Stimulated activated CD4-positive, alpha-beta T cell treated with anti-CD3 and anti-CD28 coated beads, Interleukin-12 subunit alpha, Interleukin-12 subunit beta, amount 100 ng/mL, for 48 hours (primary cell): ENCODE results near the gene GRB2.

ENCODE experiments used
- DNase-seq, 3 donors: peaks; one replicate each; pipeline ENCODE4 v3.0.0-alpha.2; 2020; ENCODE audit warnings: low read depth in 2 of 3, low spot score in 1 of 3

The GRB2 gene

DNA sequence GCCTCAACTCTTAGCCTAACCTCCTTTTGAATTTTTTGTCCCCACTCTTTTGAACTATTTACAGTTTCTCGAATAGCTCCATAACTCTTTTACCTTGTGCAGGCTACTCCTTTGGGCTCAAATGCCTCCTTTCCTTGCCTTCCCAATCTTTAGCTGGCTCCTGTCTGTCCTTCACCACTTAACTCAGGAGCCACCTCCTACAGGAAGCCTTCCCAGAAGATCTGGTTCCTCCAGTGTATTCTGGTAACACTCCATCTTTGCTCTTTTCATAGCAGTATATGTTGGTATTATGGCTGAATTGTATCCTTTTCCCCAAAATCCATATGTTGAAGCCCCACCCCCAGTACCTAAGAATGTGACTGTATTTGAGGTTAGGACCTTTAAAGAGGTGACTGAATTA lies 9.0 kb upstream of the GRB2 start:
- no peak for DNase-seq

DNA sequence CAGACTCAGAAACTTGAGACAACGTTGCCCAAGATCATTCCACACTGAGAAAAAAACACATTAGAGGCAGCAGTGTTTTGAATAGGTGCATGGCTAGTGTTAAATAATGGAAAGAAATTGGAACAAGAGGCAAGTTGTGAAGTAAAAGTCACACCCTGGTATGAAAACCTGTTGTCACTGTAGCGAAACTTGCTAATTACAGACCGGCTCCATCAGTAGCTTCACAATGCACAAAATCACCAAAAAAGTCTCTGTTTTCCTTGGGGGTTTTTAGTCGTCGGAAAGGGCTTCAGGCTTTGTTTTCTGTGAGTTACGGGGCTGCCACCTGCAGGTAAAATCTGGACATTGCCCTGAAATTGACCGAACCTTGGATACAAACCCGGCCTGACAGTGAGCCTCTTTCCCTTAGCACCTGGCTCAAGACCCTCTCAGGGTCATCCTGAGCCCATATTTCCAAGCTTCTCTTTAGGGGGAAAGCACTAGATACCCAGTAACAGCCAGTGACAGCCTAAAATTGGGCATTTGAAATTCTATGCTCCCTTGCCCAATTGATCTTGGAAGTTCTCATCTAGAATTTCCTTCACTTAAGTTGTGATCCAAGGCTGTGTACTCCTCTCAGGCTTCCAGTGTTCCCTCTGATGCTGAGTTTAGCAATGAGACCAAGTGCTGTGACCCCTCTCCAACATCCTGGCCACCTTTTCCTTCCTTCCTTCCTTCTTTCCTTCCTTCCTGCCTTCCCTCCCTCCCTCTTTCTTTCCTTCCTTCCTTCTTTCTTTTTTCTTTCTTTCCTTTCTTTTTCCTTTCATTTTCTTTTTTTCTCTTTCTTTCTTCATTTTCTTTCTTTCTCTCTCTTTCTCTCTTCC lies 7.2 kb upstream of the GRB2 start:
- DNase-seq: peak; percentile 54 to 79 (median 54)

DNA sequence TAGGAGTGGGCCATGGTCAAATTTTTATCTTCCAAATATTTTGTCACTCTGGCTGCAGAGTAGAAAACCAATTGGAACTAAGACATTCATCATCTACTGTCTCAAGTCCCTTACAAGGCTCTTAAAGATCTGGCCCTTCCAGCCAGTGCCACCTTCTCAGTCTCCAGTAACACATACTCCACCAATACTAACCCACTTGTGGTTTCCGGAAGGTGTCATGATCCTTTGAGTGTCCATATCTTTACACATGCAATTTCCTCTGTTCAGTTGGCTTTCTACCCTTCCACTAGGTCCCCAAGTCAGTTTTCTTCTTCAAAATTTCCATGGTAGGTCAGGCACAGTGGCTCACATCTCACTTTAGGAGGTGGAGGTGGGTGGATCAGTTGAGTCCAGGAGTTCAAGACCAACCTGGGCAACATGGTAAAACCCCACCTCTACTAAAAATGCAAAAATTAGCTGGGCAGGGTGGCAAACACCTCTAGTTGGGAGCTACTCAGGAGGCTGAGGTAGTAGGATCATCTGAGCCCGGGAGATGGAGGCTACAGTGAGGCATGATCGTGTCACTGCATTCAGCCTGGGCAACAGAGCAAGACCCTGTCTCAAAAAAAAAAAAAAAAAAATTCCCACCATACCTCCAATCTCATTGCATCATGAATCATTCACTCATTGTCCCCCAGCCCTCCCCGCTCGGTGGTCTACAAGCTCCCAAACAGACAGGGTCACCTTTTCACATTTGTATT lies 6.0 kb upstream of the GRB2 start:
- DNase-seq: no peak

DNA sequence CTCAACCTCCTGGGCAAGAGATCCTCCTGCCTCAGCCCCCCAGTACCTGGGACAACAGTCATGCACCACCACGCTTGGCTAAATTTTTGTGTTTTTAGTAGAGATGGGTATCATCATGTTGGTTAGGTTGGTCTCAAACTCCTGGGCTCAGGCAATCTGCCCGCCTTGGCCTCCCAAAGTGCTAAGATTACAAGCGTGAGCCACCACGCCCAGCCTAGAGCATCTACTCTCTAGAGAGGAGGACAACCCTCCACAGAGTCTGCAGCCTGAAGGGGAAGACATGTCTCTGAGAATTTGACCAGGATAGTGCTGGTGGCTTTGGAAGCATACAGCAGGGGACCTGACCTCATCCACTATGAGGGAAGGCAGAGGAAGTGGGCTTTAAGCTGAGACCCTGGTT lies 4.7 kb upstream of the GRB2 start:
- DNase-seq: no peak

DNA sequence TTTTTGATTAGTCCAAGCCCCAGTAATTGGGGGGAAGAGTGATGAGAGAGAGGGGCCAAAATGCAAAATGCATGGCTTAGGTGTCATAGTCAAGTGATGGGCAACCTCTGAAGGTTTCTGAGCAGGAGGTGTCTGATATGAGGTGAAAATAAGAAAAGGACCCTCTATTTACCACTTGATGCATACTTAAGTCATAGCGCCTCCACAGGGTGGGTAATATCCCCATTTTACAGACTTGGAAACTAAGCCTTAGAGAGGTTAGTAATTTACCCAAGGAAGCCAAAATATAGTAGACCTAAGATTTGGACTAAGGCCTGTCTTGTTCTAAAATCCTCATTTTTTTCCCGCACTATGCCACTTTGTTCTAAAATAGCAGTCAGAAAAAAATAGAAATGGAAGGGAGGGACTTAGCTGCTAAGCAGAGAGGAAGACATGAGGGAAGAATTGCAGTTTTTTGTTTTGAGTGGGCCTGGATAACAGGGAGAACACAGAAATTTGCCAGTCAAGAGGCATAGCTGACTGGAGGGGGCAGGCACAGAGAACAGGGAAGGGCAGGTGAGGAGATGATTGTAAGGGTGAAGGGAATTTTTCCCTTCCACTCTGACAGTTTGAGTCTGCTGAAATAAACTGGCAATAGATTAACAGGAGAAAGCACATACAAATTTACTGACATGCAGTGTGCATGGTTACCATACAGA lies 2.3 kb upstream of the GRB2 start:
- DNase-seq: no peak

DNA sequence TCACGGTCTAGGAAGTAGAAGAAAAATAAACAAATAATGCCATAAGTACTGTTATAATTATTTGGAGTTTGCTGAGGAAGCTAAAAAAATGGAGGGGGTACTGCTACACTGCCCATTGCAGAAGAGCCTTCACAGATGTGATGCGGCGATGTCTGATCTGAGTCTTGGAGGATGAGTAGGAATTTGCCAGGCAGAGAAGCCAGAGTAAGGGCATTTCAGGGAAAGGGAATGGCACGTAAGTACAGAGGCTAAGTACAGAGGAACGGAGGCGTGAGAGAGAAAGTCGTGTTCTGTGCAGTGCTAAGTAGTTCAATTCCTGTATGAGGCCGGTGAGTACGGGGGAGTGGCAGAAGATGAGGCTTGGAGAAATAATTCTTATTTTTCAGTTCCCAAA lies 741 bp upstream of the GRB2 start:
- no peak for DNase-seq

DNA sequence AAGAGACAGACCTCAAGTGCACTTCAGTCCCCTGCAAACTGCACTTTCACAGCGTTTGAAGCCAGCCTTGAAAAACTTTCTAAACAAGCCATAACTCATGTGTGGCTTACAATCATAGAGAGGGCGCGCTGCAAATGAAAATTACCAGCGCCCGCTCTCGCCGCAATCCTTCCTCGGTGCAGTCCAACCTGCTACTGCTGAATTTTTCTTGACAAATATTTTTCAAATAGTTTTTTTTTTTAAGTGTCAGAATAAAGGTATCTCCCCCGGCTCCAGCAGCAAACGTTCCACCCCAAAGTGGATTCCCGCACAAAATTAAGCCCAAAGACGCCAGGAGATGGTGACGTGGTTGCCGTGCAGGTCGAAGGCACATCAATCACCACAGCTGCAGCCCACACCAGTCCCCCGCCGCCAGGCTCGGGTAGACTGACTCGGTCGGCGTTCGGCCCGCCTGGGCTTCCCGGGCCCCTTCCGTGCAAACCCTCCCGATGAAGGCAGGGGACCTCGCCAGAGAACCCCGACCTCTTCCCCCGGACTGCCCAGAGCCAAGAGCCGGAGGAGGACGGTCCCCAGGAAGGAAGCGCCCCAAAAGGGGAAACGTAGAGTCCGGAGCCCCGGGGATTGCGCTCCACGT lies 630 bp downstream of the GRB2 start:
- DNase-seq: peak in 2 of 3 donors; percentile 44 to 47

DNA sequence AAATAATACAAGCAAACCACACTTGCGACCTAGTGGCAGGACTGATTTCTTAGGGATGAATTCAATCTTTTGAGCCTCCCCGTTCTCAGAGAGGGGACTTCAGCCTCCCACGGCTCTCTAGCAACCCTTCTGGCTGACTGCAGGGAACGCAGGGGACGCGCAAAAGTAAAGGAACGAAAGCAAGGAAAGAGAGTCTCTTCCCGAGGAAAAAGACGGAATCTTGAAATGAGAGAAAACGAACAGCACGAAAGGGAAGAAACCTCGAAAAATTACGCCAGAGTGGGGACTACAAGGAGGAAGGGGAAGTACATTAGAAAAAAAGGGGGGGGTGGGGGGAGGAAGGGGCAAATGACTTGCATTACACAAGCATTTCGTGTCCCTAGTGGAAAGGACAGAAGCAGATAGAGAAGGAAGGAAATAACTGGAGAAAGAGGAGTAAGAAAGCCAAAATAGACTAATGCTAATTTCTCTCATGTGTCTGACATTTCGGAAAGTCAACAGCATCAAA lies 1.2 kb downstream of the GRB2 start:
- peak in 2 of 3 donors; percentile 31 to 50 for DNase-seq

DNA sequence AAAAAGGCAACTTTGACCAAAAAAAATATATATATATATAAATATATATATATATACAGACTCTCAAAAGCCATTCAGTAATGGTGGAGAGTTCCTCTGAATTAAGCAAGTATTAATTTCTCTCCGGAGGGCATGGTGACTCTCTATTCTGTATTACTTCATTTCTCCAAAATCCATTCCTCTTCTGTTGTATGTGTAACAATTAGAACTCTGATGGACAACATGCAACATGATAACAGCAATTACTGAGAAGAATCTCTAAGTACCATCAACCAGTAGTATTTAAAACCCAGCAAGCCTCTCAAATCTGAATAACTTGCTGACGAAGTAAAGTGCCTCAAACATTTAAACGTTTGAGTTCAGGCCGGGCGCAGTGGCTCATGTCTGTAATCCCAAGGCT lies 2.3 kb downstream of the GRB2 start:
- no peak for DNase-seq

DNA sequence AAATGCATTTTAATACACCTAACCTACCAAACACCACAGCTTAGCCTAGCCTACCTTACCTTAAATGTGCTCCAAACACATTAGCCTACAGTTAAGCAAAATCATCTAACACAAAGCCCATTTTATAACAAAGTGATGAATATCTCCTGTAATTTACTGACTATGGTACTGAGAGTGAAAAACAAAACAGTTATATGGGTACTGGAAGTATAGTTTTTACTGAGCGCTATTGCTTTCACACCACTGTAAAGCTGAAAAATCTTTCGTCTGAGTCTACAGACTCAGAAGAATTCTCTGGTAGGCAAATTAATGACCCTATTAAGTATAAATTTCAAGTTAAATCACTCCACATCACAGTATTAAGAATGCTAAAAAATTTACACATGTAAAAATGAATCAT lies 3.5 kb downstream of the GRB2 start:
- no peak for DNase-seq

DNA sequence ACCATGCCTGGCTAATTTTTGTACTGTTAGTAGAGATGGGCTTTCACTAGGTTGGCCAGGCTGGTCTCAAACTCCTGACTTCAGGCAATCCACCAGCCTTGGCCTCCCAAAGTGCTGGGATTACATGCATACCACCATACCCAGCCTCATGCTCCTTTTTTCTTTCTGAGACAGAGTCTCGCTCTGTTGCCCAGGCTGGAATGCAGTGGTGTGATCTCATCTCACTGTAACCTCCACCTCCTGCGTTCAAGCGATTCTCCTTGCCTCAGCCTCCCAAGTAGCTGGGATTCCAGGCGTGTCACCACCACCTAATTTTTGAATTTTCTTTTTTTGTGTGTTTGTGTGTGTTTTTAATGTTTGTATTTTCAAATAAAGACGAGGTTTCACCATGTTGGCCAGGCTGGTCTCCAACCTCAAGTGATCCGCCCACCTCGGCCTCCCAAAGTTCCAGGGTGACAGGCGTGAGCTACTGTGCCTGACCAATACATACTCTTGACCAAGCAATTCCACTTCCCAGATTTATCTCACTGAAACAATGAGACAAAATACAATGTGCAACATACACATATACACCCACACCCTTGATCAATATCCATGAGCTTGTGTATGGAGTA lies 5.0 kb downstream of the GRB2 start:
- DNase-seq: no peak

DNA sequence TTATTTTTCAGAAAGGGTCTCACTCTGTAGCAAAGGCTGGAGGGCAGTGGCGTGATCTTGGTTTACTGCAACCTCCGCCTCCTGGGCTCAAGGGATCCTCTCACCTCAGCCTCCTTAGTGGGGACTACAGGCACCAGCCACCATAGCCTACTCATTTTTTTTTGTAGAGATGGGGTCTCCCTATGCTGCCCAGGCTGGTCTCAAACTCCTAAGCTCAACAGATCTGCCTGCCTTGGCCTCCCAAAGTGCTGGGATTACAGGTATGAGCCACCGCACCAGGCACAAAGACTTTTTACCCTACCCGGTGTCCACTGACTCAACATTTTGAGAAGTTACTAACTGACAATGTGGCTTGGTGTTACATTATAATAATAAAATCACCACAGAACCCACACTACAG lies 7.2 kb downstream of the GRB2 start:
- no peak for DNase-seq

DNA sequence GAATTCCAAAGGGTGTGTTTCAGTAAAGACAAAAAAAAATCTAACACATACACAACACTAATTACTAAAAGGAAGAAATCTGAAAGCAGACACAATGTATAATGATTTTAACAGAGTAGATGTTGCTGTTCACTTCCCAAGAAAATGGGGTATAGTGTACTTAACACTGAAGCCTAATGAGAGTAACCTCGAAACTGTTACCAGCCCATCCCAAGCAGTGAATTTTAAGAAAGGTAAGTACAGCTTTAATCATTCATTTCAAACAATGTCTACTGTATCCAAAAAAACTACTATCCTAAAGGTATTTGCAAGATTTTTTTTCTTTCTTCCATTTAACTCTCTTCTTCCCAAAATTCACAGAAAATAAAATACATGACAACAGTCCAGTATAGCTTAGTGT lies 8.3 kb downstream of the GRB2 start:
- no peak for DNase-seq

DNA sequence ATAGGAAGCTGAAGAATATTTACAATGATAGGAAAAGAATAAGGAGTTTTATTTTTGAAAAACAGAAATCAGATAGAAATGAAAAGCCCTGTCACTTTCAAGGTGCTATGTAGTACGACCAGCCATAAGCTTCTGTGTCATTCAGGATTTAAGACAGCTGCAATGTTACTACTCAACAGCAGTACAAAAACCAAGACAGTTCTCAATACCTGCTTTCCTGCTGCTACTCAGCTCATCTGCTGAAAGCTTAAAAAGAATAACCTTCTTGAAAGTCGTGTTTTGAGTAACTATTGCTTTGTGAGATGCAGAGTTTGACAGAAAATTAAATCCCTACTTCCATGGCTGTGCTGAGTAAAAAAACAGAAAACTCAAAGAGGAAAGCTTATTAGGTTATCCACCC lies 8.7 kb downstream of the GRB2 start:
- no peak for DNase-seq

DNA sequence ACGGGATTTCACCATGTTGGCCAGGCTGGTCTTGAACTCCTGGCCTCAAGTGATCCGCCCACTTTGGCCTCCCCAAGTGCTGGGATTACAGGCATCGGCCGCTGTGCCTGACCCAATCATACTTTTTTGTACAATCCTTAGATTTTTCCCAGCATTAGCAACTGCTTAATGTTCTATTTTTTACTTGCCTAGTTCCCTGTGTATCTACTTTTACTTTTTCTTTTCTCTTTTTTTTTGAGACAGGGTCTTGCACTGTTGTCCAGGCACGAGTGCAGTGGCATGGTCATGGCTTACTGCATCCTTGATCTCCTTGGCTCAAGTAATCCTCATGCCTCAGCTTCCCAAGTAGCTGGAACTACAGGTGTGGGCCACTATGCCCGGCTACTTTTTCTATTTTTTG lies 9.5 kb downstream of the GRB2 start:
- DNase-seq: no peak

DNA sequence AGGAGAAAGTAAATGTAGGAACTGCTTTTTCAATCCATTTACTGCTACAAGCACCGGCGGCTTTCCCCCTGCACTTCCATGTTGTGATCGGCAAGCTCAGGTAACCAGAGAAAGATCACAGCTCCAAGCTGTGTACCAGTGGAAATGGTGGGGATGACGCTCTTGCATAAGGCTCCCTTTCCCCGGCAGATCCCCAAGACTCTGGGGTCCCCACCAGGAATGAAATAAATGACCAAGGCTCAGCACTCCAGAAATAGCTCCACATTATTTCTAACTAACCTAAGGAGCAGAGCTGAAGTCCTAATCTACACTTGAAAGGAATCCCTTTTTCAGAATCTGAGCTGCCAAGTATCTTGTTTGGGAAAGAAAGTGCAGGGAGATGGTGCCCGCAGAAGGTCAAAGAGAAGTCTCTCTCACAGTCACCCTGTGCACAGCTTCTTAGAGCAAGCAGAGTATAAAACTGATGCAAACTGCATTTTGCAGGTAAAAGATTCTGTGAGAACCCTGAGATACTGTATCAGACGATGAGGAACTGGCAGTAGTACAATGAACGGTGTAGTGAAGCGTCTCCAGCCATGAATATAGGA lies 11.1 kb downstream of the GRB2 start:
- no peak for DNase-seq

DNA sequence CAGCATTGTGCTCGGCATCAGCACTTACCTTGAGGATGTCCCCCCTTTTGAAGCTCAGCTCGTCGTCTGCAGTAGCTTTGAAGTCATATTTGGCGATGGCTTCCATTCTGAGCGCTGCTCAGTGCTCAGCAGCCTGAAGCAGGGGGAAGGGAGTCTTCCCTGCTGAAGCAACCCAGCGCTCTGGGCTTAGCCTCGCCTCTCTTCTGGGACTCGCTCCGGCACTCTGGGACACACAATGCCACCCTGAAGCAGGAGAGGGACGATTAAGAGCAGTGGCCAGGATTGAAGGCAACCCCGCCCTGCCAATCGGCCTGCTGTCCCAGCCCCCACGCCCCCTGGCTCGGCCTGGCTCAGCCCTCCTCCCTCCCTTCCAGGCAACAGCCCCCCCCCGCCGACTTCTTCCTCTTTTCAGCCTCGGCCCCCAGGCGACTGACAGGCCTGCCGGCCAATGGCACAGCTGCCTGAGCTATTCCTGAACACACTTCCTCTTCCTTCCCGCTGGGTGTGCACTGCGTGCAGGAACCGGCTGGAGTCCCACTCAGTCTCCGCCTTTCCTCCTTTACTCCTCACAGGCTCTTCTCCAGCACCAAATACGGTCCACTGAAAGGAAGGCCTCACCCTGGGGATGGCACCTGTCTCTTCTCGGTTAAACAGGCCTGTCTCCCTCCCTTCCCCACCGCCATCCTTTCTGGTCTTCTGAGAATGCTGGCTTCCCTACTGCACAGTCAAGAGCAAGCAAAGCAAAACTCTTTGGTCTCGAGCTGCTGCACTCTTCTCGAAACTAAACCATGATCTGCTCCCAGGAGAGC lies 11.8 kb downstream of the GRB2 start:
- DNase-seq: peak; percentile 64 to 82 (median 73)

DNA sequence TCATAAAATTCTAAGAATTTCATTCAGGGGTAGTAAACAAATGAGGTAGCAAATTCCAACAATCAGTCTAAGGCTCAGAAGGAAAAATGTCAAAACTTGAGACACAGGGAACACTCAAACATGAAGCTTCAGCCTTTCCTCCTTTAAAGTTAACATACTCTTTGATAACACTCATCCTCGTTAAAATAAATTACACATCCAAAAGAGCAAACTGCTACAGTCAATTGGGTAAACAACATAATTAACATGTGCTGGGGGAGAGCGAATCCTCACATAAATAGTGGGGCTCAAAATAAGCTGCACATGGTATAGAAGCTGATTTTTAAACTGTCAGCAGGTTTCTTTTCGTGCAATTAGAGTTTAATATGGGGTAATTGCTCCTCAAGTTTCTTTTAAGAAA lies 12.9 kb downstream of the GRB2 start:
- DNase-seq: no peak

DNA sequence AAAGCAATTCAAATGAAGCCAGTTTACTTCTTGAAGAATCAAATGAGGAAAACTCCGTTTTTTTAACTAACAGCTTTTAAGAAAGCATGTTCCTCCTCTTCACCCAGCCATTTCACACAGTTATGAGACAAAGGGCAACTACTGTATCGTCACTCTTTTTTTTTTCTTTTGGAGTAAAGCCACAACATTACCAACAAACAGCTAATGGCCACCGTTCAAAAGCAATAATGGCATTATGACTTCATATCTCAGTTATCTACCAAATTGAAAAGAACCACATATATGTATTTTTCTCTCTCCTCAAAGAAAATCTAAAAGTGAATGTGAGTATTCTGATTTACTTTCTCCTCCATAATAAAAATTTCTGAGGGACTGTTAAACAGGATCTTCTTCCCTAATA lies 14.5 kb downstream of the GRB2 start:
- no peak for DNase-seq
